ACHN (cell line): ENCODE data around the gene GJA8.
"Not testable (repeated sequence)": the region's sequence is repeated elsewhere in the genome, so short reads cannot be mapped to it uniquely, and the experiment has no call there.

Experiments
- DNase-seq: peaks from one replicate; pipeline ENCODE4 v3.0.0-alpha.2; 2015
- in situ Hi-C: cut with HindIII; loops from 2 replicates; pipeline ENCODE4 v1.10.0; 2017; ENCODE audit warnings: low sequenced_read_pairs, low pct_ligation_motif_present, low pct_unique_long_range_greater_than_20kb

The GJA8 gene

DNA sequence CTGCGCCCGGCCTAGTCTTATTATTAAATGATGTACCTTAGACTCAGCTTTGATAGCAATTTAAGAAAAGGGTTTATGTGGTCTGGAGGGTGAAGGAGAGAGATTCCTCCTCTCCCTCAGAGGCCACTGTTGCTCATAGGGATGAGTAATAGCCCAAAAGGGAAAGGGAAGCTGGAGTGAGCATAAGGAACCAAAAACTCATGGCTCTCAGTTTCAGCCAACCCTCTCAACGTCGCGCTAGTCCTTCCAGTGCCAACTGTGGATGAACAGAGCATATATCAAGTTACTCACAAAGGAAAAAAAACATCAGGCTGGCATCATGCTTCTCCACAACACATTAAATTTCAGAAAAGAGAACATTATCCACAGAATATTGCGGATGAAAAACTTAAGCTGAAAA, 17.3 kb downstream of the GJA8 start:
- in situ Hi-C loops: no loop called here
- DNase-seq: no peak

DNA sequence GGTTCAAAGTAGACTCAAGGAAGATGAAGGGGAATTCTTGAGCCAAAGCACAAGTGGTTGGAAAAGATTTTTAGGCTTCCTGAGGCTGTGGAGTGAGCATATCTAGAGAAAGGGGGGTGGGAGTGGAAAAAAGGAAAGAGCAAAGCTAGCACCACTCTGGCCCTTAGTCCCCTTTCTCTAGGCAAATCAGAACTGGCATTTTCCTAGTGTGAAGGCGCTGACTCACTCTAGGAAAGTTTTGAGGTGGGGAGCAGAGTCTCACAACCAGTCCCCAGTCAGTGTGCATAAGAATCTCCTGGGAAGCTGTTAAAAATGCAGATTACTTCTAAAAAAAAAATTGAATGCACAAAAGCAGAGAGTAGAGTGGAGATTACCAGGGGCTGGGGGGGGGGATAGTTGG, 22.2 kb downstream of the GJA8 start:
- in situ Hi-C loops: no loop called here
- DNase-seq: no peak

DNA sequence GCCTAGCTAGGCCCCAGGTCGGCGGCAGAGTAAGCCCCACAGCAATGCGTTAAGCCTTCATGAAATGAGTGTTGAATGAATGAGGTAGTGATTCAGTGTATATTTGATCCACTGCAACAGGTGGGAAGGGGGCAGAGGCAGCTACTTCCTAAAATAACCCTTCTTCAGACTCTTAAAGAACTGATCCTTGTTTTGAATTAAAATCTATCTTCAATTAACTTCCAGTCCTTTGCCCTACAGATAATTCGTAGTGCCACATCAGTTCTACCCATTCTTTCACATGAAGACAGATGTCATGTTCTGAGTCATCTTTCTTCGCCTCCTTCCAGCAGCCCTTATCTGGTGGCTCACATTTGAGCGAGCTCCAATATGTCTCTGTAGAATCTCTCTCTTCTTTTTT, 24.6 kb downstream of the GJA8 start:
- in situ Hi-C loops, DNase-seq: not testable (repeated sequence)

DNA sequence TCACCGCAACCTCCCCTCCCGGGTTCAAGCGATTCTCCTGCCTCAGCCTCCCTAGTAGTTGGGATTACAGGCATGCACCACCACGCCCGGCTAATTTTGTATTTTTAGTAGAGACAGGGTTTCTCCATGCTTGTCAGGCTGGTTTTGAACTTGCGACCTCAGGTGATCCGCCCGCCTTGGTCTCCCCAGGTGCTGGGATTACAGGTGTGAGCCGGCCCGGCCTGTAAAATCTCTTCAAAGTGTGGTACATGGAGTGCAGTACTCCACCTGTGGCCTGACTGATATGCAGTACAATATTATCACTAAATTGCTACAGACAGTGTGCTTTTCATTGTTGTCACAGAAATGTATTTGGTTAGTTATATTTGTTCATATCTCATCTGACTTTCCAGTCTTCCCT, 25.1 kb downstream of the GJA8 start:
- DNase-seq, in situ Hi-C loops: not testable (repeated sequence)

DNA sequence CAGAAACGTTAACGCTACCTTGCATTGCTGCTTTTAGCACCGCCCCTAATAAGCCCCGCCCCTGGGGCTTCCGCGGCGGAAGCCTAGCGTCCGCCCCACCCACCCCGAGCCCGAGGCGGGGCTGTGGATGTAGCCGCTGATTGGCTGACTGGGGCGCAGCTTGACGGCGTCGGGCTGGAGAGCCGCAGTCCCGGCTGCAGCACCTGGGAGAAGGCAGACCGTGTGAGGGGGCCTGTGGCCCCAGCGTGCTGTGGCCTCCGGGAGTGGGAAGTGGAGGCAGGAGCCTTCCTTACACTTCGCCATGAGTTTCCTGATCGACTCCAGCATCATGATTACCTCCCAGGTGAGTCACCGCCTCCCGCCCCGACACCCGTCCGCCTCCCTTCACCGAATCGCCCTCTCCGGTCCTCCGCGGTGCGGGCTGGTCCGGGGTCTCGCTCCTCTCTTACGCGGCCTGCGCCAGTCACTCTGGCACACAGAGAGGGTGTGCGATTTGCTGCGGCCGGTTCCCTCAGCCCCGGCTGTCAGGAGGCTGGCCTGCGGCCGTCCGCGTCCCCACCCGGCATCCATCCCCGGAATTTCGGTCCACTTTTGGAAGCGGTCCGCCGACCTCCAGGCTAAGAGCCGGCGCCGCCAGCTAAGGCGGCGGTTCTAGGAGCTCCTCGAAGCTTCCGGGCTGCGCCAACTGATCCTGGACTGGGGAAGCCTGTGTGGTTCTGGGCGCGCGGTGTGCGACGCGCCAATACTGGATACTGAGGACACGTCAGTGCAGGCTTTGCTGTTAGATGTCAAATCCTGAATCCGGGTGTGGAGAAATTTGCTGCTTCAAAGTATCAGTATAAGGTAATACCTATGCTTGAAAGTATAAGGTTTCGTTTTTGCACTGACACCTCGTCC, 25.9 kb downstream of the GJA8 start, which contains the start of gene GPR89B:
GPR89B (plus strand) TSS at position 185 of the 897 bp plus-strand sequence; CDS start at position 302, 117 bp downstream.
- peak; percentile 93 for DNase-seq
- in situ Hi-C loops: not testable (repeated sequence)

DNA sequence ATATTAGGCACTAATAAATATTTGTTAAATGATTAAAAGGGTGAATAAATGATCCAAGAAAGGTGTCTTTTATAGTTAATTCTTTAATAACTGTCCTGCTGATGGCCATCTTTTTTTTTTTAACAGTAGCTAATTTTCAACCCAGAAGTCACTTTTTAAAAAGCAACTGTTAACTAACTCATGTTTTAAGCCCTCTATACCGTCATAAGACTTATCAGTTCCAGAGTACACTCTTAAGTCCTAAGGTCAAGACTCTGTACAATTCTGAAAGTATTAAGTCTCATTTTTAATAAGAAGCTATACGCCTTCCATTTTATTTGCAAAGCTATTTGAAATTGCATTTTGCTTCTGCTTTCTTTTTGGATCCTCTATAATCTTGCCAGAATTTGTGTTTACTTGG, 28.5 kb downstream of the GJA8 start:
- in situ Hi-C loops, DNase-seq: not testable (repeated sequence)

DNA sequence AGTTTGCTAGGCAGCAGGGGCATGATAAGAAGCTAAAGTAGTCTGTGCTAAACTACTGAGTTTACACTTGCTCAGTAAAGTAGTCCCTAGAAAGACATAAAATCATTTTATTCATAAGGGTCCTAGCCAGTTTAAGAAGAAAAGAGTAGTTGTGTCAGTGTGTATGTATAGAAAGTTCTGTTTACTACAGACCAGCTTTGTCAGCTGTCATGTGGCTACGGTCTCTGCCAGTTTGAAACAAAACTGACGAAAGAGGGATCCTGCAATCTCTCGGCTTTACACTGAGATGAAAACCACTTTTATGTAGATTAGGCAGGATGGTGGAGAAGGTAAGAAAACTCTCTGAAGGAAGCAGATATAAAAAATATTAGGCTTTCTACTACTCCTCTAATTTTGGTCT, 32.7 kb downstream of the GJA8 start:
- DNase-seq, in situ Hi-C loops: not testable (repeated sequence)

DNA sequence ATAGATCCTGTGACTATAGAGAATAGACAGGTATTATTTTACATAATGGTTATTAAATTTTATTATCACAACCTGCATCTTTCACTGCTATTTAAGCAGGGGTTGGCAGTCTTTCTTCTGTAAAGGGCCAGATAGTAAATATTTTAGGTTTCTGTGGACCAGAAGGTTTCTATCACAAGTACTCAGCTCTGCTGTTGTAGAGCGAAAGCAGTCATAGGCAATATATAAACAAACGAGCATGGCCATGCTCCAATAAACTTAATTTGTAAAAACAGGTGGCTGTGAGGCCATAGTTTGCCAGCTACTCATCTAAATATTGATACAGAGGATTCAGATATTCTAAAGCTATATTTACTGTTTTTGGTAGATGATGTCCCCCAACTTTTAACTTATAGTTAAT, 37.9 kb downstream of the GJA8 start:
- in situ Hi-C loops, DNase-seq: not testable (repeated sequence)

DNA sequence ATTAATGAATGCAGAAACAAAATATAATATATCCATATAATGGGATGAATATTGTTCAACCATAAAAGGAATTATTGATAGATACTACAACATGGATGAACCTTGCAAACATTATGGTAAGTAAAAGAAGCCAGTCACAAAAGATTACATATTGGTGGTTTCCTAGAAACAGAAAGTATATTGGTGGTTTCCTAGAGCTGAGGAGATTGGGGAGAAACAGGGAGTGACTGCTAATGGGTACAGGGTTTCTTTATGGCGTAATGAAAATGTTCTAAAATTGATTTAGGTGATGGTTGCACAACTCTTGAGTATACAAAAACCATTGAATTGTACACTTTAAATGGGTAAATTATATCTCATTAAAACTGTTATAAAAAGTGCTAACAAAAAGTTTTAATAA, 40.0 kb downstream of the GJA8 start:
- DNase-seq, in situ Hi-C loops: not testable (repeated sequence)

DNA sequence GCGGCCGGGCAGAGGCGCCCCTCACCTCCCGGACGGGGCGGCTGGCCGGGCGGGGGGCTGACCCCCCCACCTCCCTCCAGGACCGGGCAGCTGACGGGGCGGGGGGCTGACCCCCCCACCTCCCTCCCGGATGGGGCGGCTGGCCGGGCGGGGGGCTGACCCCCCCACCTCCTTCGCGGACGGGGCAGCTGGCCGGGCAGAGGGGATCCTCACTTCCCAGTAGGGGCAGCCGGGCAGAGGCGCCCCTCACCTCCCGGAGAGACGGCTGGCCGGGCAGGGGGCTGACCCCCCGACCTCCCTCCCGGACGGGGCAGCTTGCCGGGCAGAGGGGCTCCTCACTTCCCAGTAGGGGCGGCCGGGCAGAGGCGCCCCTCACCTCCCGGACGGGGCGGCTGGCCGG, 46.9 kb downstream of the GJA8 start:
- in situ Hi-C loops, DNase-seq: not testable (repeated sequence)
